ENCODE data around the gene CDCA4.
"Not testable (repeated sequence)": the region's sequence is repeated elsewhere in the genome, so short reads cannot be mapped to it uniquely, and the experiment has no call there.

- TF ChIP-seq CTCF (IDR thresholded peaks at IDR 0.05; ENCODE audit: low read length); EZH2 (IDR thresholded peaks at IDR 0.05; ENCODE audit: borderline replicate concordance, low read length): not testable (repeated sequence)
Measured at GRCh38 chr14:105027718-105028117, 6.8 kb upstream of the CDCA4 start.
